ENCODE results near the gene TMEM223.

GRCh38 chr11:62792202-62792575 lies 383 bp upstream of the TMEM223 start:
- TF ChIP-seq CTCF (IDR thresholded peaks at IDR 0.05; ENCODE audit: low read length) (no peak), EZH2phosphoT487 (IDR thresholded peaks at IDR 0.05; ENCODE audit: low read length) (no peak)
